ENCODE data around the gene PLXNA4.

DNA sequence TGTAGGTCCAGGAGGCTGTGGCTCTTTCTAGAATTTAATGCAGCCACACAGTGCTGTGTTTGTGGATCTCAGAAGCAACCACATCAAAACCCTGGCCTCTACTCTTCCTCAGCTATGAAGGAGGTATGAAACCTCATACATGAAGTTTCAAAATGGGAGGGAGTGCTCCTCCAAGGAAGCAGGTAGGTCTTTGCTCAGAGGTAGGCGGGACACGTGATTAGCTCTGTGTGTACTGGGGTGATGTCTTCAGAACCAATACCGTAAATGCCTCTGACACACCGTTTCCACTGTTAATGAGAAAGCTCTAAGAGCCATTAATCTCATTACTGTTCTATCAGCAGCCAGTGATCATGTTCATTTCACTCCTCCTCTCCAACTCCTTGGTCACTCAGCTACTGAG, 126.1 kb downstream of the PLXNA4 start:
- no peak for TF ChIP-seq FUS (optimal IDR thresholded peaks at IDR 0.05; ENCODE audit: low read depth, low read length)
- TF ChIP-seq EZH2 (IDR thresholded peaks at IDR 0.05; ENCODE audit: borderline replicate concordance, low read depth, low read length): no peak
- no peak for TF ChIP-seq MAX (CRISPR knock-in tag; IDR thresholded peaks at IDR 0.05)
- TF ChIP-seq ZNF274 (IDR thresholded peaks at IDR 0.05; ENCODE audit: borderline replicate concordance, low read depth, low read length): no peak
- no peak for TF ChIP-seq CTCF (IDR thresholded peaks at IDR 0.05 in 2 of 3, conservative IDR thresholded peaks at IDR 0.05 in 1 of 3; ENCODE audit: insufficient read depth in 2 of 3, low read depth in 1 of 3, low read length in 3 of 3)
- TF ChIP-seq ATF1 (CRISPR knock-in tag; IDR thresholded peaks at IDR 0.05): no peak
- no peak for TF ChIP-seq ATF1 (tag; IDR thresholded peaks at IDR 0.05)
- TF ChIP-seq RNF2 (IDR thresholded peaks at IDR 0.05): no peak
- no peak for TF ChIP-seq MECOM (CRISPR knock-in tag; IDR thresholded peaks at IDR 0.05)
- TF ChIP-seq, protein P1, sequence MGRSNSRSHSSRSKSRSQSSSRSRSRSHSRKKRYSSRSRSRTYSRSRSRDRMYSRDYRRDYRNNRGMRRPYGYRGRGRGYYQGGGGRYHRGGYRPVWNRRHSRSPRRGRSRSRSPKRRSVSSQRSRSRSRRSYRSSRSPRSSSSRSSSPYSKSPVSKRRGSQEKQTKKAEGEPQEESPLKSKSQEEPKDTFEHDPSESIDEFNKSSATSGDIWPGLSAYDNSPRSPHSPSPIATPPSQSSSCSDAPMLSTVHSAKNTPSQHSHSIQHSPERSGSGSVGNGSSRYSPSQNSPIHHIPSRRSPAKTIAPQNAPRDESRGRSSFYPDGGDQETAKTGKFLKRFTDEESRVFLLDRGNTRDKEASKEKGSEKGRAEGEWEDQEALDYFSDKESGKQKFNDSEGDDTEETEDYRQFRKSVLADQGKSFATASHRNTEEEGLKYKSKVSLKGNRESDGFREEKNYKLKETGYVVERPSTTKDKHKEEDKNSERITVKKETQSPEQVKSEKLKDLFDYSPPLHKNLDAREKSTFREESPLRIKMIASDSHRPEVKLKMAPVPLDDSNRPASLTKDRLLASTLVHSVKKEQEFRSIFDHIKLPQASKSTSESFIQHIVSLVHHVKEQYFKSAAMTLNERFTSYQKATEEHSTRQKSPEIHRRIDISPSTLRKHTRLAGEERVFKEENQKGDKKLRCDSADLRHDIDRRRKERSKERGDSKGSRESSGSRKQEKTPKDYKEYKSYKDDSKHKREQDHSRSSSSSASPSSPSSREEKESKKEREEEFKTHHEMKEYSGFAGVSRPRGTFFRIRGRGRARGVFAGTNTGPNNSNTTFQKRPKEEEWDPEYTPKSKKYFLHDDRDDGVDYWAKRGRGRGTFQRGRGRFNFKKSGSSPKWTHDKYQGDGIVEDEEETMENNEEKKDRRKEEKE (IDR thresholded peaks at IDR 0.05; ENCODE audit: borderline replicate concordance in 1 of 2, control insufficient read depth in 1 of 2, low read depth in 2 of 2, low read length in 1 of 2): no peak
- no peak for TF ChIP-seq ESRRA (IDR thresholded peaks at IDR 0.05; ENCODE audit: borderline replicate concordance, low read depth)
- TF ChIP-seq ZNF830 (CRISPR knock-in tag; IDR thresholded peaks at IDR 0.05): no peak
- no peak for TF ChIP-seq SNAPC5 (CRISPR knock-in tag; IDR thresholded peaks at IDR 0.05)
